Gastroesophageal sphincter (tissue), 3 donors: ENCODE measurements around the gene CELF2.

Source experiments
- EP300 ChIP-seq: sonication (generic); formaldehyde crosslinking; IDR thresholded peaks from one replicate; pipeline ENCODE4 v1.6.1; 2017; ENCODE audit warnings: antibody characterized with exemption, mild to moderate bottlenecking
- POLR2A ChIP-seq, 2 donors: fragments of 450-650 bp; IDR thresholded peaks; one replicate each; pipeline ENCODE4 v1.6.1; 2017; ENCODE audit warnings: antibody characterized with exemption in 2 of 2, mild to moderate bottlenecking in 2 of 2, moderate library complexity in 1 of 2
- POLR2AphosphoS5 ChIP-seq: sonication (generic); formaldehyde crosslinking; IDR thresholded peaks from one replicate; pipeline ENCODE4 v1.6.1; 2017; ENCODE audit warnings: antibody characterized with exemption
- TF ChIP-seq, protein P1 (sequence below), 4 experiments: fragments of 200-600 bp in 2 of 4; fragments of 450-650 bp in 2 of 4; sonication (generic) in 1 of 4; IDR thresholded peaks; one replicate each; pipeline ENCODE4 v1.5.1; 2017 to 2019; ENCODE audit warnings: antibody characterized with exemption in 4 of 4, mild to moderate bottlenecking in 2 of 4, moderate library complexity in 2 of 4

DNA sequence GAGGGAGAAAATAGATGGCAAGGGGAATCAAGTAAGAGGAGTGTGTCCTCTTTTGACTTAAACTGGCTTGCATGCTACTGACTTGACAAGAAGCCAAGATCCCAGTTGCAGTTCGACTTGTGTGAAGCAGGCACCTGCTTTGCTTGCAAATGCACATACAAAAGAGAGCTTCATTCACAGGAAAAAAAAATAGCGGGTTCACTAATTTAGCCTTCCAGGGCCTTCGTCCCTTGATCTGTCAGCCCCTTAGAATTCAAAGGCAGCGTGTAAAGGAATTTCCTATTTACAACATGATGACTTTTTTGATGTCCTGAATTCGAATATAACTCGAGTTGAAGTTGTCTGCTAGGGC, 192.1 kb downstream of the CELF2 start:
- TF ChIP-seq, protein P1, sequence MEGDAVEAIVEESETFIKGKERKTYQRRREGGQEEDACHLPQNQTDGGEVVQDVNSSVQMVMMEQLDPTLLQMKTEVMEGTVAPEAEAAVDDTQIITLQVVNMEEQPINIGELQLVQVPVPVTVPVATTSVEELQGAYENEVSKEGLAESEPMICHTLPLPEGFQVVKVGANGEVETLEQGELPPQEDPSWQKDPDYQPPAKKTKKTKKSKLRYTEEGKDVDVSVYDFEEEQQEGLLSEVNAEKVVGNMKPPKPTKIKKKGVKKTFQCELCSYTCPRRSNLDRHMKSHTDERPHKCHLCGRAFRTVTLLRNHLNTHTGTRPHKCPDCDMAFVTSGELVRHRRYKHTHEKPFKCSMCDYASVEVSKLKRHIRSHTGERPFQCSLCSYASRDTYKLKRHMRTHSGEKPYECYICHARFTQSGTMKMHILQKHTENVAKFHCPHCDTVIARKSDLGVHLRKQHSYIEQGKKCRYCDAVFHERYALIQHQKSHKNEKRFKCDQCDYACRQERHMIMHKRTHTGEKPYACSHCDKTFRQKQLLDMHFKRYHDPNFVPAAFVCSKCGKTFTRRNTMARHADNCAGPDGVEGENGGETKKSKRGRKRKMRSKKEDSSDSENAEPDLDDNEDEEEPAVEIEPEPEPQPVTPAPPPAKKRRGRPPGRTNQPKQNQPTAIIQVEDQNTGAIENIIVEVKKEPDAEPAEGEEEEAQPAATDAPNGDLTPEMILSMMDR (IDR thresholded peaks at IDR 0.05) = no peak
- no peak for TF ChIP-seq POLR2A (IDR thresholded peaks at IDR 0.05)
- TF ChIP-seq POLR2AphosphoS5 = no peak
- TF ChIP-seq EP300 = no peak
